ENCODE measurements around the gene HIGD2A.

DNA sequence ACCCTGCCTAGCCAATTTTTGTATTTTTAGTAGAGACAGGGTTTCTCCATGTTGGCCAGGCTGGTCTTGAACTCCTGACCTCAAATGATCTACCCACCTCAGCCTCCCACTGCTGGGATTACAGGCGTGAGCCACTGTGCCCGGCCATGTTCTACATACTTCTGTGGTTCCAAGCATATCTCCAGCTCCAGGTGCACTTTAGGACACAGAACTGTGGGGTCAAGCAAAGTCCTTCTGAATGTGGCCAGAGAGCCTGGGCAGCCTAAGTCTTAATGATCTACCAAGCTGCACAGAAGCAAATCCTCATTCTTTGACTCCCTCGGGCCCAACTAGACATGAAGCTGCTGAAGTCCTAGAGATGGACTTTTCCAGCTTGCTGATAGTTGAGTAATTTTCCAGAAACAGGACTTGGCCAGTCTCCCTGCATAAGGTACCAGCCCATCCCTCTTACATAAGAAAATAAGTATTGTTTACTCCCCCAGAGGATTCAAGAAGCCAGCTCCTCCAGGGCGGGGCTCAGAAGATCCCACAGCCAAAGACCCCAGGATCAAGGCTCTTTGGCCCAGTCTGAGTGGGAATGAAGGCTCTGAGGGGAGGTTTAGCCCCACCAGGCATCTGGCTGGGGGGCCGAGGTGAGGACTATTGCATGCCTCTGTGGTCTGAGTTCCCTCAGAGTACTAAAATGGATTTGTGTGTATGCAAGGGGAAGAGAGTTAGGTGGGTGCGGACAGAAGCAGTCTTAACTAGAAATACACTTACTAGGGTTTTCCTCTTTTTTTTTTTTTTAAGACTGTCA is 19.1 kb downstream of the HIGD2A start:
- TF ChIP-seq JUNB (IDR thresholded peaks at IDR 0.05; ENCODE audit: unreplicated experiment) (no peak), POLR2AphosphoS5 (IDR thresholded peaks at IDR 0.05; ENCODE audit: low read depth) (no peak), EZH2 (IDR thresholded peaks at IDR 0.05; ENCODE audit: low read depth, unreplicated experiment) (no peak), CTCF (conservative IDR thresholded peaks at IDR 0.05; ENCODE audit: low read depth in 2 of 2) (no peak), STAT1 (IDR thresholded peaks at IDR 0.05; ENCODE audit: unreplicated experiment) (no peak), EZH2phosphoT487 (IDR thresholded peaks at IDR 0.05; ENCODE audit: unreplicated experiment) (no peak), REST (IDR thresholded peaks at IDR 0.05; ENCODE audit: unreplicated experiment) (no peak), CREB1 (CRISPR knock-in tag; IDR thresholded peaks at IDR 0.05; ENCODE audit: low read depth) (no peak), ZNF114 (CRISPR knock-in tag; IDR thresholded peaks at IDR 0.05) (no peak)
- TF ChIP-seq, protein P1, sequence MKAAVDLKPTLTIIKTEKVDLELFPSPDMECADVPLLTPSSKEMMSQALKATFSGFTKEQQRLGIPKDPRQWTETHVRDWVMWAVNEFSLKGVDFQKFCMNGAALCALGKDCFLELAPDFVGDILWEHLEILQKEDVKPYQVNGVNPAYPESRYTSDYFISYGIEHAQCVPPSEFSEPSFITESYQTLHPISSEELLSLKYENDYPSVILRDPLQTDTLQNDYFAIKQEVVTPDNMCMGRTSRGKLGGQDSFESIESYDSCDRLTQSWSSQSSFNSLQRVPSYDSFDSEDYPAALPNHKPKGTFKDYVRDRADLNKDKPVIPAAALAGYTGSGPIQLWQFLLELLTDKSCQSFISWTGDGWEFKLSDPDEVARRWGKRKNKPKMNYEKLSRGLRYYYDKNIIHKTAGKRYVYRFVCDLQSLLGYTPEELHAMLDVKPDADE (IDR thresholded peaks at IDR 0.05), result no peak

Measured in GM23338 (cell line).